ENCODE data around the gene MGLL.

The MGLL gene

GRCh38 chr3:127646501-127647046 lies 175.7 kb downstream of the MGLL start:
- no peak for DNase-seq

GRCh38 chr3:127645371-127646015 lies 176.8 kb downstream of the MGLL start:
- DNase-seq = no peak

GRCh38 chr3:127644641-127645370 lies 177.5 kb downstream of the MGLL start:
- no peak for DNase-seq

GRCh38 chr3:127640042-127640355 lies 182.3 kb downstream of the MGLL start:
- no peak for DNase-seq

GRCh38 chr3:127639173-127640041 lies 182.9 kb downstream of the MGLL start:
- DNase-seq = no peak
